Activated CD8-positive, alpha-beta memory T cell treated with anti-CD3 and anti-CD28 coated beads, Interleukin-2, amount 50 U/mL, for 4 hours (primary cell): Measurements from ENCODE around the gene SPRYD3.

Experiments
- DNase-seq: peaks from one replicate; pipeline ENCODE4 v3.0.0-alpha.2; 2020

SPRYD3 gene

GRCh38 chr12:53062011-53062961 is 16.9 kb downstream of the SPRYD3 start:
- no peak for DNase-seq

DNA sequence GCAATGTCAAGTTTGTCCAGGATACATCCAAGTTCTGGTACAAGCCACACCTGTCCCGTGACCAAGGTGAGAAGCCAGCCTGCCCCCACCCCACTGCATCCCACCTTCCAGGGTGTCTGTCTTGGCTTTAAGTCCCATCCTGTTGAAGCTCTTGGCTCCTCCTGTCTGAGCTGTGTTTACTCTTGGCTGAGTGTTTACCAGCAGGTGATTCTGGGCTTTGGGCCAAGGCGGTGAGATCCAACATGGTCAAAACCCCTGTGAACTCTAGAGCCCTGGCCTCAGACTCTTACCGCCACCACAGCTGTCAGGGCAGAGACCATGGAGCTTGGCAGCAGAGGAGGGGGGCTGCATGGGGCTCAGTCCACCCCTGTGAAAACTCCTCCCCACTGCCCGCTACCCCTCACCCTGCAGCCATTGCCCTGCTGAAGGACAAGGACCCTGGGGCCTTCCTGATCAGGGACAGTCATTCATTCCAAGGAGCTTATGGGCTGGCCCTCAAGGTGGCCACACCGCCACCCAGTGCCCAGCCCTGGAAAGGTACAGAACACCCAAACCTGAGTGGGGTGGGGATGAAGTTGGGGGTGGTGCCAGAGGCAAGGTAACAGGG is 17.7 kb downstream of the SPRYD3 start:
- no peak for DNase-seq

- DNase-seq, result no peak
These were observed 18.4 kb downstream of the SPRYD3 start for GRCh38 chr12:53060721-53061276.

GRCh38 chr12:53060064-53060720 is 19.0 kb downstream of the SPRYD3 start:
- DNase-seq, result no peak

DNA sequence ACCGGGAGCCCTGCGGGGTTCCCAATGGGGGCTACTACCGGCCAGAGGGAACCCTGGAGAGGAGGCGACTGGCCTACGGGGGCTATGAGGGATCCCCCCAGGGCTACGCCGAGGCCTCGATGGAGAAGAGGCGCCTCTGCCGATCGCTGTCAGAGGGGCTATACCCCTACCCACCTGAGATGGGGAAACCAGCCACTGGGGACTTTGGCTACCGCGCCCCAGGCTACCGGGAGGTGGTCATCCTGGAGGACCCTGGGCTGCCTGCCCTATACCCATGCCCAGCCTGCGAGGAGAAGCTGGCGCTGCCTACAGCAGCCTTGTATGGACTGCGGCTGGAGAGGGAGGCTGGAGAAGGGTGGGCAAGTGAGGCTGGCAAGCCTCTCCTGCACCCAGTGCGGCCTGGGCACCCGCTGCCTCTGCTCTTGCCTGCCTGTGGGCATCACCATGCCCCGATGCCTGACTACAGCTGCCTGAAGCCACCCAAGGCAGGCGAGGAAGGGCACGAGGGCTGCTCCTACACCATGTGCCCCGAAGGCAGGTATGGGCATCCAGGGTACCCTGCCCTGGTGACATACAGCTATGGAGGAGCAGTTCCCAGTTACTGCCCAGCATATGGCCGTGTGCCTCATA is 19.6 kb downstream of the SPRYD3 start:
- DNase-seq, result no peak

- DNase-seq, result no peak
These were observed 20.3 kb downstream of the SPRYD3 start for GRCh38 chr12:53058674-53059433.

DNA sequence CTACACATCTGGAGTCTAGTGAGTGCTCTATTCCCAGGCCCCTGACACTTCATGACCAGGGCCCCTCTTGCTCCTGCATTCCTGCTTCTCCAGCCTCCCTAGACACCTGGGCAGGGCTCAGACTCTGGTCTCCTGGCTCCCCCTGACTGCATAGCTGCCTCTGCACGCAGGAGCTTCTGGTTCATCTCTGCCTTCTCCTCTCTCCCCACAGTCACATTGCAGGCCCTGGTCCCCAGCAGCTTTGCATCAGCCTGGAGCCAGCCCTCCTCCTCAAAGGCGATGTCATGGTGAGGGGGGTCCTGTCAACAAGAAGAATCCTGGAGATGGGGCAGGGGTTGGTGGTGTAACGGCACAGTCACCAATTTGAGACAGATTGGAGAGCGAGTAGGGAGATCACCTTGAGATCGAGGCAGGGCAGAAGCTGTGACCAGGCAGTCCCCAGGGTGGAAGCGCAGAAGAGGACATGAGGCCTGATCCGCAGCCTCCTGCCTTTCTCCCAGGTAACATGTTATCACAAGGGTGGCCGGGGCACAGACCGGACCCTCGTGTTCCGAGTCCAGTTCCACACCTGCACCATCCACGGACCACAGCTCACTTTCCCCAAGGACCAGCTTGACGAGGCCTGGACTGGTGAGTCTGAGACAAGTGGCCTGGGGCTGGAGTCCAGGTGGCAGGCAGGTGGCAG is 21.2 kb downstream of the SPRYD3 start:
- DNase-seq, result no peak

DNA sequence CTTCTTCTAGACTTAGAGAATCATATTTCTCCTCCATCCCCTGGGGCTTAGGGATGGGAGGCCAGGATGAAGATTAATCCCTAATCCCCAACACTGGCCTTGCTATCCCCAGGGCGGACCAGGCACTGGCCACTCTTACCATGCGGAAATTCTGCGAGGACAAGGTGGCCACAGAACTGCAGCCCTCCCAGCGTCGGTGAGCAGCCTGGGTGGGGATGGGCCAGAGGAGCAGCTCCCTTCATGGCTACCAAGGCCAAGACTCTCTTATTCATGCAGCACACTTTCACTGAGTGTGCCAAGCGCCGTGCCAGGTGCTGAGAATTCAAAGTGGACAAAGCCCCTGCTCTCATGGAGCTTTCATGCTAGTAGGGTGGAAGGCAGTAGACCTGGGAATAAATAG is 22.3 kb downstream of the SPRYD3 start:
- DNase-seq, result no peak

GRCh38 chr12:53056296-53056695 is 22.9 kb downstream of the SPRYD3 start:
- no peak for DNase-seq

DNA sequence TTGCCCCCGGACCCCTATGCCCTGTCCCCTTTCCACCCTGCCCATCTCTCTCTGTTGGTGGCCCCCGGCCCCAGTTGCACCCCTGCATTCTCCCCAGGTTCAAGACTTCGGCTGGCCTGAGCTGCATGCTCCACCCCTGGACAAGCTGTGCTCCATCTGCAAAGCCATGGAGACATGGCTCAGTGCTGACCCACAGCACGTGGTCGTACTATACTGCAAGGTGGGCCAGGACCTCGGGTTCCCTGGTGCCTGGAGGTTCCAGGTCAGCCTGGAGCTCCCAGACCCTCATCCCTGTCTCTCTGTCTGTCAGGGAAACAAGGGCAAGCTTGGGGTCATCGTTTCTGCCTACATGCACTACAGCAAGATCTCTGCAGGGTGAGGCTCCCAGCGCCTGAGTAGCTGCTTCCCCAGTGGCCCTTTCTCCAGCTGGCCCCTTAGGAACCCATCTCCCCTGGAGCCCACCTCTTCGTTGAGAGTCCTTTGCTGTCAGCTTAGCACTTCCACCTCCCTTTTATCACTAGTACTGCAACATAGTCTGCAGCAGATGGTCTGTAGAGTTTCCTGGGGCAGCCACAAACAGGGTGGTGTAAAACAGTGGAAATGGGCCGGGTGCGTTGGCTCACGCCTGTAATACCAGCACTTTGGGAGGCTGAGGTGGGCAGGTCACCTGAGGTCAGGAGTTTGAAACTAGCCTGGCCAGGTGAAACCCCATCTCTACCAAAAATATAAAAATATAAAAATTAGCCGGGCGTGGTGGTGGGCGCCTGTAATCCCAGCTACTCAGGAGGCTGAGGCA is 23.5 kb downstream of the SPRYD3 start:
- no peak for DNase-seq

- DNase-seq, result peak; percentile 91
These were observed 24.9 kb downstream of the SPRYD3 start for GRCh38 chr12:53054112-53054878.

DNA sequence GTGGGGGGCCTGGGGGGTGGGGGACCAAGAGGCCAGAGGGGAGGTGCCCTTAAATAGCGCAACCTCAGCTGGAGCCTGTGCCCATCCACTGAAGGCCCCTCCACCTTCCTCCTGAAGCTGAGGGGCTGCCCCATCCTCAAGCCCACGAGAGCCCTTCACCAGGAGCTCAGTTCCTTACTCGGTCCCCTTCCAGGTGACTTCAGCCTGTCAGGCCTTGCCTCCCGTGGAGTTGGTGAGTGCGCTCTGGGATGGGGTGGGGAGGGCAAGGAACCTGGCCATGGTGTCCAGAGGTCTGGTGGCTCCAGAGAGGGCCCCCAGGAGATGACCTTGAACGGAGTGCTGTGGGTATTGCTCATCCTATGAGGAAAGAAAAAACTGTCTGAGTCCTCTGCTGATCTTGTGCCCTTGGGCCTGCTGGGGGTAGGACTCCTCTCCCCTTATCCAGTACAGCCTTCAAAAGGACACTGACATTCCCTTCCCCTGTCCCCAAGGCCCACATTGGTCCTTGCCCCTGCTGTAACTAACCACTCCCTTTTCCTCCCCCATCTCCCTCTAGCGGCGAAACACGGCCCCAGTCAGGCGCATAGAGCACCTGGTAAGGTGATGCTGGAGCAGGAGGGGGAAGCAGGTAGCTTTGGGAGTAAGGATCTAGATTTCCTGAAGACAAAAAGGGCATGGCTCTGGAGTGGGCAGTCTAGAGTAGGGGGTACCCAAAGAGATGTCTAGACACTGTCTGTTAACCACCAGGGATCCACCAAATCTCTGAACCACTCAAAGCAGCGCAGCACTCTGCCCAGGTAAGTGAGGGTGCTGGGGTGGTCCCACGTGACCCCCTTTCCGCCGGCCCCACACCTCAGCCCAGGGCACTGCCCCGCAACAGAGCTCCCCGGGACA is 25.7 kb downstream of the SPRYD3 start:
- peak; percentile 64 for DNase-seq

GRCh38 chr12:53052419-53053217 is 26.6 kb downstream of the SPRYD3 start:
- no peak for DNase-seq

- no peak for DNase-seq
These were observed 27.2 kb downstream of the SPRYD3 start for GRCh38 chr12:53051881-53052412.

DNA sequence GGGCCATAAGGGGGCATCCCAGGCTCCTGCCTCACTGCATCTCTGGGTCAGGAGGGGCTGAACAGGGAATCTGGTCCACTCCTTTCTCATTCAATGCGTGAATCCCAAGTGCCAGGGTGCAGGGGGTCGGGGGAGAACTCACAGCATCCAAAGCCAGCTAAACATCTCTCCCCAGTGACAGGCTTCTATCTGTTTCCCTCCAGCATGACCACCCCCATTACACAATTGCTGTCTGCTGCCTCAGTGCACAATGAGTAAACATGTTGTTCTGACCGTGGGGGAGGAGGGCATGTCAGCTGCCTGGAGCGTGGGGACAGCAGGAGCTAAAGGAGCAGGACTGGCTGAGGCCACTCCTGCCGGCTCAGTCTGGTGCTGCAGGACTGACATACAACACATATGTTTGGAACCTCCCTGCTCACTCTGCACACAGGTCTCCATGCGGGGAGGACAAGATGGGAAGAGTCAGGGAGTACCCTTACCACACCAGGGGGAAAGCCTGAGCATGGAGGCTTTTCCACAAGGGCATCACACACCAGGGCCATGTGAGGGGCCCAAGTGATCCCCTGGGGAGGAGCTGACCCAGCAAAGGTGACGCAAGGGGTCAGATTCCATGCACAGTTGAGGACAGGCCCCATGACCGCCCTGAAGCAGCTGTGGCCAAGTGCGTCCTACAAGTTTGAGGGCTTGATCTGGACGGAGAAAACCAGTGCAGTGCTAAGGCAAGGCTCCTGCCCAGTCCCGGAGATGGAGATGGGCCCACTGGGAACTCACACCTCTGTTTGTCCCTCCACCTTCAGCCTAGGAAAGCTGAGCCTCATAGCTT is 27.9 kb downstream of the SPRYD3 start:
- no peak for DNase-seq

GRCh38 chr12:53050426-53051057 is 28.6 kb downstream of the SPRYD3 start:
- DNase-seq, result no peak
